ENCODE results near the gene MRPL42. TPM values are rescaled to one million over a fixed set of nuclear protein-coding genes. Genes with fewer than 3 reads are reported as not detected.

MRPL42 gene
- total RNA-seq, 1 experiment from 2014 or later = 61.0 TPM

GRCh38 chr12:93533310-93533709, 66.0 kb downstream of the MRPL42 start:
- no peaks in the 10 kb centered on the region for H3K79me2 ChIP-seq (ENCODE audit: low read depth)
- BruUV-seq (replicated peaks) = no TSS peak
- H4K20me1 ChIP-seq (ENCODE audit: insufficient read depth) = no peaks in the 10 kb centered on the region
- ChIA-PET CTCF (no interaction called here), POLR2A (ENCODE audit: unreplicated experiment) (no interaction called here)
- no peak overlapping the region for H3K4me3 ChIP-seq
- H3K27me3 ChIP-seq (ENCODE audit: insufficient read depth, low read depth) = no peaks in the 10 kb centered on the region
- intact Hi-C loops (cut with micrococcal nuclease; ENCODE audit: unreplicated experiment) = no loop called here
- DNase-seq = no peak
- TF ChIP-seq CTCF (conservative IDR thresholded peaks at IDR 0.05) (no peak), EZH2 (IDR thresholded peaks at IDR 0.05; ENCODE audit: low read depth) (no peak)
- H3K36me3 ChIP-seq (ENCODE audit: low read depth) = no peaks in the 10 kb centered on the region
- H3K9me2 ChIP-seq (ENCODE audit: insufficient read depth) = no peaks in the 10 kb centered on the region; the same call in 1 of the 2 replicates
- H3F3A ChIP-seq (ENCODE audit: insufficient read depth, low read depth) = no peaks in the 10 kb centered on the region
- H3K4me1 ChIP-seq (replicated peaks; ENCODE audit: insufficient read depth) = no peaks in the 10 kb centered on the region
- H3K27ac ChIP-seq = no peak overlapping the region
- no peak overlapping the region for H2AFZ ChIP-seq
- H3K4me2 ChIP-seq = no peak overlapping the region
- H3K9me3 ChIP-seq (ENCODE audit: insufficient read depth, low read depth) = no peaks in the 10 kb centered on the region

GRCh38 chr12:93536111-93536765, 68.9 kb downstream of the MRPL42 start:
- H3K36me3 ChIP-seq (ENCODE audit: low read depth) = no peaks in the 10 kb centered on the region
- no TSS peak for BruUV-seq (replicated peaks)
- intact Hi-C loops (cut with micrococcal nuclease; ENCODE audit: unreplicated experiment) = no loop called here
- no peak for DNase-seq
- CTCF ChIA-PET = no interaction called here
- no peak overlapping the region for H2AFZ ChIP-seq
- no peaks in the 10 kb centered on the region for H3K9me3 ChIP-seq (ENCODE audit: insufficient read depth, low read depth)
- TF ChIP-seq CTCF (conservative IDR thresholded peaks at IDR 0.05) (no peak), EZH2 (IDR thresholded peaks at IDR 0.05; ENCODE audit: low read depth) (no peak)
- H3K9me2 ChIP-seq (ENCODE audit: insufficient read depth) = no peaks in the 10 kb centered on the region; the same call in 1 of the 2 replicates
- H3K4me1 ChIP-seq (replicated peaks; ENCODE audit: insufficient read depth) = no peaks in the 10 kb centered on the region
- H3K4me2 ChIP-seq = no peak overlapping the region
- H3K4me3 ChIP-seq = no peak overlapping the region
- no peaks in the 10 kb centered on the region for H3K27me3 ChIP-seq (ENCODE audit: insufficient read depth, low read depth)
- no peak overlapping the region for H3K27ac ChIP-seq
- no peaks in the 10 kb centered on the region for H3F3A ChIP-seq (ENCODE audit: insufficient read depth, low read depth)
- no peaks in the 10 kb centered on the region for H4K20me1 ChIP-seq (ENCODE audit: insufficient read depth)
- no peaks in the 10 kb centered on the region for H3K79me2 ChIP-seq (ENCODE audit: low read depth)
- POLR2A ChIA-PET (ENCODE audit: unreplicated experiment) = no interaction called here

GRCh38 chr12:93536766-93537488, 69.6 kb downstream of the MRPL42 start:
- no TSS peak for BruUV-seq (replicated peaks)
- H3K79me2 ChIP-seq (ENCODE audit: low read depth) = no peaks in the 10 kb centered on the region
- no peaks in the 10 kb centered on the region for H3K36me3 ChIP-seq (ENCODE audit: low read depth)
- H3K9me2 ChIP-seq (ENCODE audit: insufficient read depth) = no peaks in the 10 kb centered on the region; the same call in 1 of the 2 replicates
- intact Hi-C loops (cut with micrococcal nuclease; ENCODE audit: unreplicated experiment) = no loop called here
- H3K4me1 ChIP-seq (replicated peaks; ENCODE audit: insufficient read depth) = no peaks in the 10 kb centered on the region
- no peak for DNase-seq
- H3K27ac ChIP-seq = no peak overlapping the region
- TF ChIP-seq EZH2 (IDR thresholded peaks at IDR 0.05; ENCODE audit: low read depth) (no peak), CTCF (conservative IDR thresholded peaks at IDR 0.05) (no peak)
- no peak overlapping the region for H2AFZ ChIP-seq
- CTCF ChIA-PET = no interaction called here
- POLR2A ChIA-PET (ENCODE audit: unreplicated experiment) = interaction anchor here (0.6 kb wide), 2 partner anchors 153 to 565 kb away, joined by 4 to 5 read pairs; no protein-coding TSS in a partner anchor
- H3K4me2 ChIP-seq = no peak overlapping the region
- no peaks in the 10 kb centered on the region for H3F3A ChIP-seq (ENCODE audit: insufficient read depth, low read depth)
- no peaks in the 10 kb centered on the region for H3K27me3 ChIP-seq (ENCODE audit: insufficient read depth, low read depth)
- H3K4me3 ChIP-seq = no peak overlapping the region
- H3K9me3 ChIP-seq (ENCODE audit: insufficient read depth, low read depth) = no peaks in the 10 kb centered on the region
- no peaks in the 10 kb centered on the region for H4K20me1 ChIP-seq (ENCODE audit: insufficient read depth)

Data from PC-9 (cell line).